ENCODE results near the gene RNF103.

DNA sequence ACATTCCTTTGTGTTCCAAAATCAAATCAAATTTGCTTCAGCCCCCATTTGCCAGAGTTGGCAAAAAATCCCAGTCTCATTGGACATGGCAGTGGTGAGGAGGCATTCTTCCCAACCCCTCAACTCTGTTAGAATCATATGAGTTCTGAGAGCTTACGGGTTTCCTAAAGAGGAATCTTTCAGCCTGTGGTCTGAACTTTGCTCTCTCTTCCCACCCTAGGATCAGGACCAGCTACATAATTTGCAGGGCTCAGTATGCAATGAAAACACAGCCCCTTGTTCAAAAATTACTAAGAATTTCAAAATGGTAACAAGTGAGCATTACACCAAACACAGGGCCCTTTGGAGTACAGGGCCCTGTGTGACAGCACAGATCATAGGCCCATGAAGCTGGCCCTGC, 49.3 kb upstream of the RNF103 start:
- no peak for TF ChIP-seq EZH2 (IDR thresholded peaks at IDR 0.05; ENCODE audit: insufficient read depth, poor library complexity, severe bottlenecking)
- no peak for TF ChIP-seq EZH2phosphoT487 (IDR thresholded peaks at IDR 0.05; ENCODE audit: insufficient read depth, low read depth)

Measured in GM23248 (cell line).